HL-60 (cell line): Measurements from ENCODE around the gene GALNT7.

ENCODE experiments used
- CTCF ChIP-seq: IDR thresholded peaks from one replicate; pipeline ENCODE4 v1.5.1; 2011; ENCODE audit warnings: low read length, control low read depth, inconsistent platforms; ENCODE audit not compliant: insufficient read depth
- GABPA ChIP-seq: IDR thresholded peaks from 2 replicates; pipeline ENCODE4 v1.6.1; 2012; ENCODE audit warnings: low read depth
- POLR2AphosphoS5 ChIP-seq: IDR thresholded peaks from 2 replicates; pipeline ENCODE4 v1.6.1; 2012; ENCODE audit warnings: low read depth
- REST ChIP-seq: IDR thresholded peaks from 2 replicates; pipeline ENCODE4 v1.6.1; 2012; ENCODE audit warnings: low read depth; ENCODE audit not compliant: insufficient replicate concordance
- SPI1 ChIP-seq: IDR thresholded peaks from 2 replicates; pipeline ENCODE4 v1.6.1; 2012; ENCODE audit warnings: low read depth, mild to moderate bottlenecking, borderline replicate concordance

GRCh38 chr4:173226401-173226888 lies 57.8 kb downstream of the GALNT7 start:
- TF ChIP-seq CTCF (no peak), REST (no peak), POLR2AphosphoS5 (no peak), GABPA (no peak), SPI1 (no peak)
